Rectal smooth muscle tissue (tissue), 1 donor: Measurements from ENCODE around the gene LINC00305.

Source experiments
- H3K27ac ChIP-seq: one replicate; pipeline ENCODE4 v1.7.0; 2013; ENCODE audit warnings: low read depth, low read length, inconsistent platforms
- H3K27me3 ChIP-seq: one replicate; pipeline ENCODE4 v1.7.0; 2013; ENCODE audit warnings: low read length; ENCODE audit not compliant: control insufficient read depth, insufficient read depth
- H3K36me3 ChIP-seq: one replicate; pipeline ENCODE4 v1.7.0; 2013; ENCODE audit warnings: low read length; ENCODE audit not compliant: control insufficient read depth, insufficient read depth
- H3K4me1 ChIP-seq: one replicate; pipeline ENCODE4 v1.7.0; 2013; ENCODE audit warnings: low read length; ENCODE audit not compliant: control insufficient read depth, insufficient read depth
- H3K4me3 ChIP-seq: one replicate; pipeline ENCODE4 v1.7.0; 2013; ENCODE audit warnings: low read length
- H3K9ac ChIP-seq: one replicate; pipeline ENCODE4 v1.7.0; 2013; ENCODE audit warnings: low read length

The LINC00305 gene

DNA sequence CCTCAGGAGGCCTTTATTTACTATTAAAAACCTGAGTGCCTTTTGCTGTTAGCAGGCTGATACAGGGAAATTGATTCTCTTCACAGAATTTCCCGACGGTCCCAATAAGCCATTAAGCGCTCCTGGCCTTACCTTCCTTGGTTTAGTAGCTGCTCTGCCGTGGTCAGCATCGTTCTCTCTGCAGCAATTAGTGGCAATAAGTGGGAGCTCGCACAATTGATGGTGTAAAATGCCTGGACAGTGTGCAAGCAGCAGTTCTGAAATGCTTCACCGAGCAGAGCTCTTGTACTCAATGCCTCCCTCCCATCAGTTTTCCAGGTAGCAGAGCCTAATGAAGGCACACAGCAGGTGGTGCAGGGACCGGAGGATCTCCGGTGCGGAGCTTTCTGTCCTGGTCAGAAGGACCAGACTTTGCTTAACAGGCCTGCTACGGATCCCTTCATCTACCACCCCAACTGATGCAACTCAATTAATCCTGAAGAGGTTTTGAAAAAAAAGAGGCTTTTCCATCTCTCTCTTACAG is 1.1 kb upstream of the LINC00305 start:
- no peaks in the 10 kb centered on the region for H3K36me3 ChIP-seq
- no peak overlapping the region for H3K4me3 ChIP-seq
- no peak overlapping the region for H3K9ac ChIP-seq
- H3K27ac ChIP-seq, result no peak overlapping the region
- H3K27me3 ChIP-seq, result no peaks in the 10 kb centered on the region
- H3K4me1 ChIP-seq, result no peaks in the 10 kb centered on the region

DNA sequence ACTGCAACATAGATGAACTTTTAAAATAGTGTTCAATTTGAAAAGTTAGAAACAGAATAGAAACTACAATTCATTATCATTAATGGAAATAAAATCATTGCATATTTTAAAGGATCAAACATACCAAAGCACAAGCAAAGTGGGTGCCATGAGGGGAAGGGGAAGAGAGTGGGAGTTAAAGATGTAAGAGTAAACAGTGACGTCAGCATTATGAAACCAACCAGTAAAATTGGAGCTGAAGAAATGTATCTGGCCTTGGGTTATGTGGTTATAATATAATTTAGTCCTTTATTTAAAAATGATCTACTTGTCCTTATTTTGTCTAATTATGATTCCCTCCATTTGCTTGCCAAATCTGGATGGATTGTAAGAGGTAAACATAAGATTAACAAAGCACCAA is 6.0 kb downstream of the LINC00305 start:
- Histone ChIP-seq H3K4me3 (no peak overlapping the region), H3K27me3 (no peaks in the 10 kb centered on the region), H3K9ac (no peak overlapping the region), H3K36me3 (no peaks in the 10 kb centered on the region), H3K27ac (no peak overlapping the region), H3K4me1 (no peaks in the 10 kb centered on the region)

DNA sequence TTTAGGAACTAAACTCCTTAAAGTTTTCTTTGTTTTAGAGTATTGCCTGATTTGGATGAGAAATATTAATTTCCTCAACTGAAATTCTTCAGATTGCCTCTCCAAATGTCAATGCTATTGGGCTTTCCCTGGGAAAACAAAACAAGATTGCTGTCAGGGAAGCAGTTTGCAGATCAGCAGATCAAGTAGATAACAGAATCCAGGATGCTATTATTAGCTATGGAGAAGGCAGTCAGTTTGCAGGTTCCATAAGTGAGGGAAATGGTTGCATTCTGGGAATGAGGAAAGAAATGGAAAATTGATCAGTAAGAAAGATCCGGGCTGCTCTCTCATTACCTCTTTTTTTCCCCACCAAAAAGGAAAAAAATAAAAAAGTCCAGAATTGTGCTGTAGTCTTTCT is 11.0 kb downstream of the LINC00305 start:
- Histone ChIP-seq H3K4me1 (no peaks in the 10 kb centered on the region), H3K4me3 (no peak overlapping the region)

DNA sequence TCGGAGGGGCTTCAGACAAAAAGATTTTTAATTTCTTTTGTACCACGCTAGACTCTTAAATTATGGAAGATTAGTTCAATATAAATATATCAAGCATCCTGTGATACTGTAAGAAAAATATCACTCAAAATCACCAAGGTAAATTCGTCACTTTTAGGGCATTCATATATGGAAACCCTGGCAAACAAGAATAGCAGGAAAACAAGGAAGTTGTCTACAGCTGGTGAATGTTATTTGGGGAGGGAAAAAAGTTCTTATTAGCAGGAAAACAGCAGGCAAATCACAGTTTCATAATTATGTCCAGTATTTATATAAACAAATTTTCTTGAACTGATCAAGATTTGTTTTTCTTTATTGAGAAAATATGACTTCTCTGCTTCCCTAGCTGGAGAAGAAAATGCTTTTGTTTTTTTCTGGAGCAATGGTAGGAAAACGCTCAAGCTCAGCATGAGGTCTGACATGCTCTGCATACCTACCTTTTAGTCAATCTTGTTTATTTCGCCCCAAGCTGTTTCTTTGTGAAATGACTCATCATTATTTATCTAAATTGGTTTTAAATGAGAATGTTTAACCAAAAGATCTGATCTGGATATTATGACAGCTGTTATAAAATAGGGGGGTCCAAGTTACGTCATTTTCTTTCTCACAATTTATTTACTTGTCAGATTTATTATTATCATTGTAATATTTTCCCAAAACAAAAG is 14.7 kb downstream of the LINC00305 start:
- Histone ChIP-seq H3K4me3 (no peak overlapping the region), H3K9ac (no peak overlapping the region), H3K27me3 (no peaks in the 10 kb centered on the region), H3K36me3 (no peaks in the 10 kb centered on the region), H3K27ac (no peak overlapping the region), H3K4me1 (no peaks in the 10 kb centered on the region)

More for the DNA sequence above, 11.0 kb downstream of the LINC00305 start:
- Histone ChIP-seq H3K27me3 (no peaks in the 10 kb centered on the region), H3K27ac (no peak overlapping the region), H3K36me3 (no peaks in the 10 kb centered on the region), H3K9ac (no peak overlapping the region)

DNA sequence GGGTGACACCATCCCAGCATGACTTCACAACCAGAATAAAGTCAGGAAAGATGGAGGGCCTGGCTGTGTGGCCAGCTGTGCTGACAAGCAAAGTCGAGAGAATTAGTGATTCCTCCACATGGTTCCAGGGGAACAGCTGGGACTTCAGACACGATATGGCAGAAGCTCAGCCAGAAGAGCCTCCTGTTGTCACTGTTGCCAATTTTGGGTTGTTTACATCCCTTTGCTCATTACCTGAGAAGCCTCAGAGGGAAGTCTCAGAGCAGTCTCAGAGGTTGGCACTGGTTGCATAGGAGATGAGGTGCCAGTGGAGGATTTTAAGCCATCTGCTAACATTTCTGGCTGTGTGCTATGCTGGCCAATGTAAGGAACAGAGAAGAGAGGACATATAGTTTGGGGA is 16.0 kb downstream of the LINC00305 start:
- Histone ChIP-seq H3K9ac (no peak overlapping the region), H3K4me1 (no peaks in the 10 kb centered on the region), H3K36me3 (no peaks in the 10 kb centered on the region), H3K27me3 (no peaks in the 10 kb centered on the region), H3K27ac (no peak overlapping the region), H3K4me3 (no peak overlapping the region)

DNA sequence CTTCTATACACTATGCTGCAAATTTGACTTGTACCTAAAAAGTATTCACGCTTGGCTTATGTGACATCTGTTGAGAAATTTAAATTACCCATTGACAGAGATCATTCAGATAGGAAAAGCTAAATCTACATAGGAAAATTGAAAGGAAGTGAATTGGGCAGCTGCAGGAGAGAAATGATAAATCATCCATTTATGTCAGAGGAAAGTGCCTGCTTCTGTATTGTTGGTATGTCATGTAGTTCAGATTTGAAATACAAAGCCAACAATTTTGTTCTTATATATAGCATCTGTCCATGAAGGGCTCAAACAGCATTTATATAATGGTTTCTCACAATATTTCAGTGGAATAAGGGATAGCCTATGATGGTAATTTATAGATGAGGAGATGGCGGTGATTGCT is 17.6 kb downstream of the LINC00305 start:
- Histone ChIP-seq H3K27me3 (no peaks in the 10 kb centered on the region), H3K27ac (no peak overlapping the region), H3K4me3 (no peak overlapping the region), H3K36me3 (no peaks in the 10 kb centered on the region), H3K9ac (no peak overlapping the region), H3K4me1 (no peaks in the 10 kb centered on the region)

DNA sequence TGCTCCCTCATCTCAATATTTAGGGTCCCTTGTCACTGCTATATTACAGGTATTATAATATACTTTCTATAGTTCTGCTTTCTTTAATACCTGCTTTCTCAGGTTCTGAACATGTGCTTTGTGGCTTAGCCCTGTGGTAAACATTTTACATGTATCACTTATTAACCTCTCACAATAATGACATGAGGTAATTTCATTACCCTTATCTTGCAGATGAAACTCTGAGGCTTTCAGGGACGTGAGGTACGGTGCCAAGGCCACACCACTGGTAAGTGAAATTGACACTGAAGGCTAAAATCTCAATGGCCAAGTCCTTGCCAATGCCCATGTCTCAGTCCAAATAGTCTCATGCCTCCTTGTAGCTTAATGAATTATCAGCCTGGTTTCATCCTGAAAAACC is 21.7 kb downstream of the LINC00305 start:
- Histone ChIP-seq H3K4me1 (no peaks in the 10 kb centered on the region), H3K36me3 (no peaks in the 10 kb centered on the region), H3K27ac (no peak overlapping the region), H3K9ac (no peak overlapping the region), H3K27me3 (no peaks in the 10 kb centered on the region), H3K4me3 (no peak overlapping the region)

DNA sequence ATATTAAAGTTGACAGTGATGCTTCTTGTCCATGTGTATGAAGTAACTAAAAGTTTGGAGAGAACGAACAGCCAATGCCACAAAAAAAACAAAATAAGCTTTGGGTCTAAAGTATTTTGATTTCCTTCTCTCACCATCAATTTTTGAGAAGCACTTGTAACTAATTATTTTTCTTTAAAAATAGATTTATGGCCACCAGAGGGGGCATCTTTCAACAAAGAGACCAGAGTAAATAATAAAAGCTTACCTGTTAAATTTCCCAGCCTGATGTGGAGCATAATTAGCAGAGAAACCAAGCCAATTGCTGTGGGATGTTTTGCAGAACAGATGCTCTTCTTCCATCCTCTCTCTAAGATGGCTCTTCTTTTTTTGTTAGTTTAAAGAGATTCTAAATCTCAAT is 29.0 kb downstream of the LINC00305 start:
- H3K4me3 ChIP-seq, result no peak overlapping the region
- H3K36me3 ChIP-seq, result no peaks in the 10 kb centered on the region

DNA sequence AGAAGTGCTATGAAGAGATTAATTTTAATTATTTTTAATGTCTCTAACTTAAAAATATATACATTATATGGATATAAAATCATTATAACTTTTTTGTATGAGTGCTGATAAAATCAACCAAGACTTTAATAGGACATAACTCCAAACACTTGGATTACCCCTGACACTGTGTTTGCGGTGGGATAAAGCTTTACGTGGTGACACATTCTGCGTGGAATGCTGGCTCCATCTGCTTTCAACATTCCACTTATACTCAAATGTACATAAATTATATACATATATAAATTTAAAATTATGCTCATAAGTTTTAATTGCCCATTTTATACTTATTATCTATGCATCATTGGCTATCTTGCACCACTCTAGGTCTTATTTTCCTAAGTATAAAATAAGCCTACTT is 30.5 kb downstream of the LINC00305 start:
- H3K9ac ChIP-seq, result no peak overlapping the region
- H3K27me3 ChIP-seq, result no peaks in the 10 kb centered on the region
- H3K27ac ChIP-seq, result no peak overlapping the region
- H3K4me1 ChIP-seq, result no peaks in the 10 kb centered on the region
- no peak overlapping the region for H3K4me3 ChIP-seq
- no peaks in the 10 kb centered on the region for H3K36me3 ChIP-seq

More for the DNA sequence above, 29.0 kb downstream of the LINC00305 start:
- no peaks in the 10 kb centered on the region for H3K4me1 ChIP-seq
- H3K27me3 ChIP-seq, result no peaks in the 10 kb centered on the region
- H3K27ac ChIP-seq, result no peak overlapping the region
- no peak overlapping the region for H3K9ac ChIP-seq

DNA sequence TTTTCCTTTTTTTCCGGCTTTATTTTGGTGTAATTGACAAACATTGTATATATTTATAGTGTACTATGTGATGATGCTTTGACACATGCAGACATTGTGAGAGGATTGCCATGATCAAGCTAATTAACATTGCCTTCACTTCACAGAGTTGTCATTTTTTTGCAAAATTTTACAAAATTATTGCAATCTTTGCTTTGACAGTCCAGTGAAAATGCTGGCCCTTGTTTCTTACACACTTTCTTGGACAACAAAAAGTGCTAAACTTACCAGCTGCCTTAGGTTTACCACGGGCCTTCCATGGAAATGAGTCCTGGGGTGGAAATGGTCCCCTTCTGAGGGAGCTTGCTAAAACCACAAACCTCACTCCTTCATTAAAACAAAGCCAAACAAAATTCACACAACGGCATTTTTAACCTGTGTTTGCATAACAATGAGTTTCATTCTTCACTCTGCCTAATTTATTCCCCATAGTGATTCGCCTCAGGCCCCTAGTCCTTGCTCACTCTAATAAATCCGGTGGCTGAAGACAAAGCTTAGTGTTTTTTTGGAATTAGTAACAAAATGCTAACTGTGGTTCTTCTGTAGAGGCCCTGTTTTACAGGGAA is 32.2 kb downstream of the LINC00305 start:
- no peaks in the 10 kb centered on the region for H3K4me1 ChIP-seq
- no peak overlapping the region for H3K9ac ChIP-seq
- H3K4me3 ChIP-seq, result no peak overlapping the region
- no peak overlapping the region for H3K27ac ChIP-seq
- H3K27me3 ChIP-seq, result no peaks in the 10 kb centered on the region
- H3K36me3 ChIP-seq, result no peaks in the 10 kb centered on the region

DNA sequence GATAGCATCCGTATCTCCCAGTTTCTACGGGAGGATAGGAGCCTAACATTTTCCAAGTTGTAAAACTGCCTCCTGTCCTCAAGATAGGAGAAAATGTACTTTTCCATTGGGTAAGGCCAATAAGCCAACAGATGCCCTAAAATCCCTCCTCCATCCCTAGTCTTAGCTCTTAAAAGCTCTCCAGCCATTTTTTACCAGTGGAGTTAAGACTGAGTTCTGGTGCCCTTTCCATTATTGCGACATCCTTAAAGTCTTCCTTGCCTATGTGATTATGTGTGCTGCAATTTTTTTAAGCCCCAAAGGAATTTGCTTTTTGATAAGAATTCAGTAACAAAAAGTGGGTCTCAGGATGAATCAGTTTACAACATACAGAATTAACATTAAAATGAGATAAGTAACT is 33.0 kb downstream of the LINC00305 start:
- Histone ChIP-seq H3K27ac (no peak overlapping the region), H3K9ac (no peak overlapping the region), H3K4me3 (no peak overlapping the region), H3K36me3 (no peaks in the 10 kb centered on the region), H3K4me1 (no peaks in the 10 kb centered on the region), H3K27me3 (no peaks in the 10 kb centered on the region)

DNA sequence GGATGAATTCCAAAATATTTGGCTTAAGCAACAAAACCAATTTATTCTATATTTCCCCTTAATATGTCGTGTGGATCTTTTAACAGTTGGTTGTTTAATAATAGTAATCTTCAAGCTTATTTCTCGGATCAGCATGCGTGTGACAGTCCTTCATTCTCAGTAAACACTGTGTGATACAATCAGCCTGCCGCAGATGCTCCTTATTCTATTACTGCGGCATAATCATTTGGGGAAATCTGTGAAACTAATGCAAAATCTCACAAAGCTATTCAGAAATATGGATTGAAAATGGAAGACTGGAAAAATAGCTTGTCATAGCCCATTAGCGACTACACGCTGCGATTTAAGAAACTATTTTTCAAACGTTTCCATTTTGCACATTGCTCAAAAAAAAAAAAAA is 36.9 kb downstream of the LINC00305 start:
- H3K4me1 ChIP-seq, result no peaks in the 10 kb centered on the region
- no peaks in the 10 kb centered on the region for H3K27me3 ChIP-seq
- no peaks in the 10 kb centered on the region for H3K36me3 ChIP-seq
- H3K9ac ChIP-seq, result no peak overlapping the region
- no peak overlapping the region for H3K27ac ChIP-seq
- H3K4me3 ChIP-seq, result no peak overlapping the region
